BJ (cell line): ENCODE measurements around the gene TMTC1. TPM values are rescaled to one million over a fixed set of nuclear protein-coding genes. Genes with fewer than 3 reads are reported as not detected.

Experiments used
- CTCF ChIA-PET: fragments of 350-600 bp; formaldehyde crosslinking; extraction: SDS; loops from one replicate; lab custom pipeline; 2021; ENCODE audit warnings: antibody characterized with exemption, inconsistent platforms; lab: Yijun Ruan, JAX
- POLR2A ChIA-PET: fragments of 300-600 bp; sonication (Branson Sonifier 250); formaldehyde crosslinking; extraction: SDS; loops from one replicate; lab custom pipeline; 2021; ENCODE audit warnings: antibody characterized with exemption; lab: Charles Lee
- DNase-seq: peaks from one replicate; pipeline ENCODE4 v3.0.0-alpha.2; 2011; ENCODE audit warnings: low read depth
- H3K27me3 ChIP-seq: 2 replicates; pipeline ENCODE4 v1.6.0; 2011; ENCODE audit warnings: low read length; ENCODE audit not compliant: control insufficient read depth, insufficient read depth
- H3K36me3 ChIP-seq: 2 replicates; pipeline ENCODE4 v1.5.1; 2011; ENCODE audit warnings: low read length; ENCODE audit not compliant: control insufficient read depth, insufficient read depth
- H3K4me3 ChIP-seq: 2 replicates; pipeline ENCODE4 v1.5.1; 2011; ENCODE audit warnings: low read depth, mild to moderate bottlenecking, control low read depth, low read length
- CTCF ChIP-seq: IDR thresholded peaks from 2 replicates; pipeline ENCODE4 v1.5.1; 2011; ENCODE audit warnings: low read depth, mild to moderate bottlenecking, control low read depth, inconsistent platforms, low read length, moderate library complexity; ENCODE audit not compliant: insufficient read depth
- polyA plus RNA-seq: library from polyadenylated mRNA; depleted of rRNA; stranded (reverse); fragments of >200 nt; gene quantifications from 2 replicates; pipeline ENCODE4 v1.2.3, GENCODE V29; 2011

Gene TMTC1
- polyA plus RNA-seq, 1 experiment: 21.8 TPM

- no peak for TF ChIP-seq CTCF
- Histone ChIP-seq H3K36me3 (no peaks in the 10 kb centered on the region; the same call in 1 of the 2 replicates), H3K27me3 (no peaks in the 10 kb centered on the region), H3K4me3 (no peak overlapping the region)
- CTCF ChIA-PET: no interaction called here
- DNase-seq: no peak
- POLR2A ChIA-PET: no interaction called here
Observed at GRCh38 chr12:29732593-29732992, 51.1 kb downstream of the TMTC1 start.

GRCh38 chr12:29732191-29732590, 51.6 kb downstream of the TMTC1 start:
- no peak for DNase-seq
- TF ChIP-seq CTCF: no peak
- Histone ChIP-seq H3K4me3 (no peak overlapping the region), H3K36me3 (no peaks in the 10 kb centered on the region; the same call in 1 of the 2 replicates), H3K27me3 (no peaks in the 10 kb centered on the region)
- CTCF ChIA-PET: no interaction called here
- POLR2A ChIA-PET: no interaction called here

DNA sequence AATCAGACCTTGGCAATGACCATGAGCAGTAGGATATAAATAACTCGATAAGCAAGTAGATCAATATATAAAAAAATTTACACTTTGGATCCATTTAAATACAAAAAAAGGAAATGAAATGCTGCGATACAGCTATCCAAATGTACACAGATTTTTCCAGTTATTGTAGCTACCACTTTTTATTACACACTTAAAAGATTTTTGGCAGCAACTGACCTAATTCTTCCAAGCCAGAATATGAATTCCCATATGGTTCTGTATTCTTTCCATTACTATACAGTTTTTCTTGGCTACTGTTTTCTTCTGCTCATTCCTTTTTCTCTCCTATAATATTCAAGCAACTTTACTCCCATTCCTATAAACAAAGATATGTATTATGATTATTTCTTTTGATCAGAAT, 52.2 kb downstream of the TMTC1 start:
- no peak for TF ChIP-seq CTCF
- H3K36me3 ChIP-seq: no peaks in the 10 kb centered on the region; the same call in 1 of the 2 replicates
- CTCF ChIA-PET: no interaction called here
- no peaks in the 10 kb centered on the region for H3K27me3 ChIP-seq
- POLR2A ChIA-PET: no interaction called here
- H3K4me3 ChIP-seq: no peak overlapping the region
- no peak for DNase-seq

- TF ChIP-seq CTCF: no peak
- H3K27me3 ChIP-seq: no peaks in the 10 kb centered on the region
- no peak overlapping the region for H3K4me3 ChIP-seq
- no peak for DNase-seq
- H3K36me3 ChIP-seq: no peaks in the 10 kb centered on the region; the same call in 1 of the 2 replicates
- ChIA-PET POLR2A (no interaction called here), CTCF (no interaction called here)
Observed at GRCh38 chr12:29730481-29730880, 53.3 kb downstream of the TMTC1 start.

DNA sequence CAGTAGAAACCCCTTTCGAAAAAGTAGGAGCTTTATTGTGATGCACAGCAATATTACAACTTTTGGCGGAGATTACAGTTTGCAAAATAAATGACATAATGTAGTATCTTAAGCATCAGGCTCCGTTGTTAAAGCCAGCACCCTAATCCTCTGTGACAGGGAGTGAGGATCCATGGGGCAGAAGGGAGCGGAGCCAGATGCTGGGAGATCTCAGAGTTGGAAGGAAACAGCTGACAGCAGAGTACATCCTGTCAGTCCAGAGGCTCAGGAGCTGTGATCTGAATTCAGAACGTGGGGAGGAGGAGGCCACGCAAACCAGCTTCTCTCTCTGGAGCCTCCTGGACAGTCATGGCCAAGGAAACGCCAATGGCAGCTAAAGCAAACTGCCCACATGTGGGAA, 55.7 kb downstream of the TMTC1 start:
- CTCF ChIA-PET: no interaction called here

More for the DNA sequence above, 55.7 kb downstream of the TMTC1 start:
- no peak overlapping the region for H3K4me3 ChIP-seq
- no peak for TF ChIP-seq CTCF
- no peak for DNase-seq
- no peaks in the 10 kb centered on the region for H3K27me3 ChIP-seq
- POLR2A ChIA-PET: no interaction called here
- H3K36me3 ChIP-seq: no peaks in the 10 kb centered on the region; the same call in 1 of the 2 replicates
